IPS-NIHi7 (cell line): ENCODE results near the gene GTPBP1.
A peak's percentile ranks its signal among the peaks of the same experiment; 100 is the strongest.

Source experiments
- DNase-seq: peaks from one replicate; pipeline ENCODE4 v3.0.0; 2012; ENCODE audit warnings: mixed read lengths; ENCODE audit errors: extremely low spot score

The GTPBP1 gene

GRCh38 chr22:38724926-38725571 is 19.3 kb downstream of the GTPBP1 start:
- peak; percentile 64 for DNase-seq

GRCh38 chr22:38725900-38726655 is 20.3 kb downstream of the GTPBP1 start:
- no peak for DNase-seq

GRCh38 chr22:38727123-38727522 is 21.4 kb downstream of the GTPBP1 start:
- DNase-seq: no peak

GRCh38 chr22:38727530-38728451 is 22.0 kb downstream of the GTPBP1 start:
- no peak for DNase-seq

- DNase-seq: no peak
These were observed 23.4 kb downstream of the GTPBP1 start for GRCh38 chr22:38728871-38729796.

- no peak for DNase-seq
These were observed 24.2 kb downstream of the GTPBP1 start for GRCh38 chr22:38729946-38730345.

- DNase-seq: no peak
These were observed 24.7 kb downstream of the GTPBP1 start for GRCh38 chr22:38730411-38730871.

- no peak for DNase-seq
These were observed 26.0 kb downstream of the GTPBP1 start for GRCh38 chr22:38731703-38732161.

- no peak for DNase-seq
These were observed 26.6 kb downstream of the GTPBP1 start for GRCh38 chr22:38732251-38732815.

- peak; percentile 76 for DNase-seq
These were observed 27.6 kb downstream of the GTPBP1 start for GRCh38 chr22:38733329-38733723.

GRCh38 chr22:38733724-38734381 is 28.1 kb downstream of the GTPBP1 start:
- DNase-seq: no peak

GRCh38 chr22:38734421-38735100 is 28.8 kb downstream of the GTPBP1 start:
- DNase-seq: no peak

- DNase-seq: no peak
These were observed 29.4 kb downstream of the GTPBP1 start for GRCh38 chr22:38735126-38735464.

GRCh38 chr22:38735465-38736256 is 29.9 kb downstream of the GTPBP1 start:
- no peak for DNase-seq

GRCh38 chr22:38736257-38736570 is 30.5 kb downstream of the GTPBP1 start:
- DNase-seq: no peak

GRCh38 chr22:38737302-38738060 is 31.7 kb downstream of the GTPBP1 start:
- no peak for DNase-seq

- no peak for DNase-seq
These were observed 32.8 kb downstream of the GTPBP1 start for GRCh38 chr22:38738475-38739070.
